T-helper 9 cell (primary cell): ENCODE measurements around the gene FALEC.

Experiments used
- DNase-seq: peaks from one replicate; pipeline ENCODE4 v3.0.0-alpha.2; 2020

Gene FALEC

DNA sequence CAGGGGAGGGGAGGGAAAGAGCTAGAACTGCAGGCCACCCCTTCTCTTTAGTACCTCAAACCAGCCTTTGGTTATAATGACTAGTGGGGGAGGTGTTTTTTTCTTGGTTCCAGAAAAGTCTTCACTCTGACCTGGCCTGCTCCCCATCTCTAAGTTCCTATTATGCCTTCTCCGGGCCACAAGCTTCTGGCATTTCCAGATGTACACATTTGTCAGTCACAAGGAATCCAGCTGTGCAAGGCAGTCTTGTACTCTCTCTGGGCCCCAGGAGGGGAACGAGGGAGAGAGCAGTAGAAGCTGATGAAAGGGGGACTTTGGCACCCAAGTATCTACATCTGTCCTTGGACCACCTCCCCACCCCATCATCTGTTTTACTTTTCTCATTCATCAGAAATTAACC lies 2.7 kb upstream of the FALEC start:
- no peak for DNase-seq

DNA sequence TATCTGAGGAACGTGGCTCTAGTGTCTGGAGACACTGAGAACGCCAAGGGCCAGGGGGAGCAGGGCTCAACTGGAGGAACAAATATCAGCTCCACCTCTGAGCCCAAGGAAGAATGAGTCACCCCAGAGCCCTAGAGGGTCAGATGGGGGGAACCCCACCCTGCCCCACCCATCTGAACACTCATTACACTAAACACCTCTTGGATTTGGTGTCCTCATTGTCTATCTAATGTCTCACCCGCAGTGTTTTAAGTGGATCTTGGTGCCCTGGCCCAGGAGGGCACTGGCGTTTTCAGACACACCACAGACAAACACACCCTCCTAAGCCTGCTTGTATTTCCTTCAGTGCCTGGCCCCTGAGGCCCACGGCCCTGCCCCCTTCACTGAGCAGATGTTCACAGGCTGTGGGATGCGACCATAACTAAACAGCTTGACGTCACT lies 2.2 kb upstream of the FALEC start:
- no peak for DNase-seq

DNA sequence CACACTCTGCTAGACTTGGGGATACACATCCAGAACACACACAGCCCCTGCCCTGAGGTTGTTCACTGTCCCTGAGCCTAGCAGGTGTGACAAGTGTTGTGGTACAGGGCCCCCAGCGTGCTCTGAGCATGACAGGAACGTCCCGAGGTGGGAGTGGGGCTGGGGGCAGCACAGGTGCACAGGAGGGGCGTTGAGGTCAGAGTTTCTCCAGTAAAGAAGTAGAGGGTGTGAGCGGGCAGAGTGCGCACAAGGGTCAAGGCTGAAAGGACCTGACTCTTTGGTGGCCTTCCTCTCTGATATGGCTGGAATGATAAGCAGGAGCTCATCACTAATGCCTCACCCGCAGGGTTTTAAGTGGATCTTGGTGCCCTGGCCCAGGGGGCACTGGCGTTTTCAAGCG lies 1.3 kb upstream of the FALEC start:
- no peak for DNase-seq

DNA sequence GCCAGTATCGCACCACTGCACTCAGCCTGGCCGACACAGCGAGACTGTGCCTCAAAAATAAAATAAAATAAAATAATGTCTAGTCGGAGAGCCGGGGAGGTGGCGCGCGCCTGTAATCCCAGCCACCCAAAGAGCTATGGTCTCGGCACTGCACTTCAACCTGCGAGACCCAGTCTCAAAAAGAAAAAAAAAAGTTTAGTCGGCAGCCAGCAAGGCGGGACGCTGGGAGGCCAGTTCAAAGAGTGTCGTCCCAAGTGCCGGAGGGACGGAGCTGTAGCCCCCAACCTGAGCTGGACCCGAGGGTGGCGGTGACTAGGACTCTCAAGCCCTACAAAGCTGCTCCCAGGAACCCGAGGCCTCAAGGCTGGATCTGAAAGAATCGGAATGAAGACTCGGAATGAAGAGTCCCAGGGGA lies 632 bp upstream of the FALEC start:
- no peak for DNase-seq

DNA sequence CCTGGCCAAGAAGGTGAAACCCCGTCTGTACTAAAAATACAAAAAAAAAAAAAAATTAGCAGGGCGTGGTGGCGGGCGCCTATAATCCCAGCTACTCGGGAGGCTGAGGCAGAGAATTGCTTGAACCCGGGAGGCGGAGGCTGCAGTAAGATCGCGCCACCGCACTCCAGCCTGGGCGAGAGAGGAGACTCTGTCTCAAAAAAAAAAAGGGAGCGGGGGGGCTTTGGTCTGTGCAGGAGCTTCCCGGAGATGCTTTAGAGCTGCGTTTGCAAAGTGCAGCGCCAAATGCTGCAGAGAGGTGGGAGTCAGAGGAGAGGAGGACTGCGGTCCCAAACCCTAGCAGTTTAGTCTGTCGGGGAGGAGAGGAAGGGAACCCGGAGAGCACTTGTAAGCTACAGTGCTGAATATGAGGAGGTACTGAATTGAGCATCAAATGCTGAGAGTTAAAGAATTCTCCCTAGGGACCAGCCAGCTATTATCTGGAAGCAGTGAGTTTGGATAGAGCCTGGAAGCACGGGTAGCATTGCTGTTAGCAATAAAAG lies 569 bp downstream of the FALEC start:
- peak; percentile 2 for DNase-seq

DNA sequence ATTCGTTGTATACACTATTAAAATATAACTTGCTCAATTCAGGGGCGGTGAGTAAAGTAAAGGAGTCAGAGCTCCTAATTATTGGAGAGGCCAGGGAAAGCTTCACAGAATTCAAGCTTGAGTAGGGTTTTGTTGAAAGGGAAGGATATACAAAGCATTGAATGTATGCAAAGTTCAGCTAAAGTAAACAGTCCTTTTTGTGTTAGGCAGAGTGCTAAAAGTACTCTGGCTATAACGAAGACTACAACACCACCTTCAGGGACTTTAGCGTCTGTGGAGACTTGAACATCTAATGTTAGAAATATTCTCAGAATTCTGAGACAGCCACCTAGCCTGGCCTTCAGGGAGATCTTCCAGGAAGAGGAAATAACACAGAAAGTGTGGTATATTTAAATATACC lies 1.1 kb downstream of the FALEC start:
- DNase-seq = no peak

DNA sequence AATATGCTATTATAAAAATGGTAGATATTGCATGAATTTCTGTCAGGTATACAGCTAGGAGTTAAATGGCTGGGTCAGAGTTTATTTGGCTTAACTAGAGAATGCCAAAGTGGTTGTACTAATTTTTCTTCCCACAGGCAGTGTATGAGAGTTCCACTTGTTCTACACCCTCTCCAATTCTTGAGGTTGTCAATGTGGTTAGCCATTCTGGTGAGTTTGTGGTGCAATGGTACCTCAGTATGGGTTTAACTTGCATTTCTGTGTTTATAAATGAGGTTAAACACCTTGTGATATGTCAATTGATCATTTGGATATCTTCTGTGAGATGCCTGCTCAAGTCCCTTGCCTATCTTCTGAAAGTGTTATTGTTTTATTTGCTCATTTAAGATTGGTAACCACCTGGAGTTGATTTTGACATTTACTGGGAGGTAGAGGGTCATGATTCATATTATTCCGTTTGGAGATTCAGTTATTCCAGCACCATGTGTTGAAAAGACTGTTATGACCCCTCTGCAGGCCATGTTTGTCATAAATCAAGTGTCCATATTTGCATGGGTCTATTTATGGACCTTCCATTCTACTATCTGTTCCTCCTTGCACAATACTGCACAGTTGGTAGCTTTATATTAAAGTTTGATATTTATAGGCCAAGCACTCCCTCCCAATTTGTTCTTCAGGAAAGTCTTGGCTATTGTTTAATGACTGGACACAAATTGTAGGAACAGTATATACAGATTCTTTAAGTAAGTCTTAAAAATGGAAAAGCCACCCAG lies 5.8 kb downstream of the FALEC start:
- no peak for DNase-seq

DNA sequence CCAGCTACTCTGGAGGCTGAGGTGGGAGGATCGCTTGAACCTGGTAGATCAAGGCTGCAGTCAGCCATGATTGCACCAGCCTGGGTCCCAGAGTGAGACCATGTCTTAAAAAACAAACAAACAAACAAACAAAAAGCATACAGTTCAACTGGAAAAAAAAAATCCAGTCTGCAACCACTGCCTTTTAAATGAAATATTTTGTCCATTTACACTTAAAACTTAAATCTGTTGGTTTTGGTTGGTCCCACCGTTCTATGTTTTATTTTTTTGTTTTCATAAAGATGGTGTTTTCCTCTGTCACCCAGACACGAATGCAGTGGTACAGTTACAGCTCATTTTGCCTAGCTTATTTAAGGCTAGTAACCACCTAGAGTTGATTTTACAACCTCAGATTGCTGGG lies 9.8 kb downstream of the FALEC start:
- no peak for DNase-seq

DNA sequence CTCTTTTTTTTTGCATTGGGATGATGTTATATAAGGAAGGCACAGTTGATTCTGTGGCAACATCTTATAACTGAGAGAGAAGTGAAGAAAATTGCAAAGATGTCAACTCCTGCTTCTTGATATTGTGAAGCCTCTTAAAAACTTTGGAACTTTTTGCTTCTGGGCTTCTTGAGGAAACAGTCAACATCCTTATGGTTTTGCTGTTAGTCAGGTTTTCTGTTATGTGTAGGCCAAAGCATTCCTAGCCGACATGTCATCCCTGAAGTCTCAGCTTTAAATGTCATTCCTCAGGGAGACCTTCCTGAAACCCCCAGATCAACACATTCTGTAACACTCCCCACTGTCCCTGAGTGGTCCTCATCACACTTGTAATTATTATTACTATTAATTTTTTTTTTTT lies 12.6 kb downstream of the FALEC start:
- no peak for DNase-seq

DNA sequence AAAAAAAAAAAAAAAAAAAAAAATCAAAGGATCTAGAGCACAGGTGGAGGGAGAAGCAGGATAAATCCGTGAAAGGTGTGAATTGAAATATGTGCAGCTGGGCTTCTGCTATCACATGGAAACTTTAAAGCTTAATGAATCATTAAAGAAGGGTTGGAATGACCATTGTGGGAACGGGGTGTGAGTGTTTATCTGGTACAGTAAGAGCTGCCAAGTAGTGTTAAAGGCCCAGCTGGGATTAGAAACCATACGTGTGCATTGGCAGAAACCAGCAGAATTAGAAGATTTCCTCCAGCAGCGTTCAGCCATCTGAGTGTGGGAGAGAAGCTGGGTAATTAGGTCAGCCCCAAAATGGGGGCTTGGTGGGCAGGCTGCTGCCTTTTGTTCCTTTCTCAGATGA lies 13.5 kb downstream of the FALEC start:
- no peak for DNase-seq

DNA sequence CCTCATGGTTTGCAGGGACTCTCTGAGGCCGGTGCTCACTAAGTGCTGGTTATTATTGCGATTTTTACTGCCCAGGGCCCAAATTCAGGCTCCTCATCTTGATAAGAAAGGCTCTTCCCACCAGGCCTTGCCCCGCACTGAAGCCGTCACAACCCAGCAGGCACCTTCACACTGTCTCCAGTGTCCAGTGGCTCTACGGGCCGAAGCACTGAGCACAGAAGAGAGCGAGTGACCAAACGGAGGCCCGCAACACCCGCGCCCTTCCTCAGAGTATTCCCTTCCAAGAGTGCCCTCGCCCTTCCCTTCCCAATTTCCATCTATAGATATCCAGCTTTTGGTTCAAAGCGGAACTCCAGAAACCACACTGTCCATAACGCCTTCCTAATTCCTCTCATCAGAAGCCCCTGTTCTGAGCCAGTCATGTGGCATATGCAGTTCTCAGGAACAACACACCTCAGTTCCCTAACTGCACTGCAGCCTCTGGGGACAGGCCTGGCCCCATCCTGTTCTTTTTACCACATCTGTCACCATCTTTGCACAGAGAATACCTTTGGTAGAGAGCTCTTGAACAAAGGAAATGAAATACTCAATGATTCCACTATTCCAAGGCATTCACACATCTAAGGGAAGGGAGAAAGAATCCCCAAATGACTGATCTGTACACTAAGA lies 15.1 kb downstream of the FALEC start:
- no peak for DNase-seq

DNA sequence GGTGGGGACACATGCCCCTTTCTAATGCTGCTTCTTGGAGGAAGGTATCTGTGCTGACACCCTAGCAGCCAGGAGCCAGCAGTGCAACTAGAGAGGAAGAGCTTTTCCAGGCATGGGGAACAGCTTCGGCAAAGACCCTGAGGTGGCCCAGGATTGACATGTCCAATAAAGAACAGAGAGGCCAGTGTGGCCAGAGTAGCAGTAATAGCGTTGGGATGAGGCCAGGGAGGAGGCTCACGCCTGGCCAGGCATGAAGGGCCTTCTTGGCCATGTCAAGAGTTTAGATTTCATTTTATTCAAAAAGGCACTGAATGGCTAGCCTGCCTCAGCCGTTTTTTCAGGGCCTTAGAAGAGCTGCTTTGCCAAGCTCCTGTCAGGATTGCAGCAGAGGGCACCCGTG lies 17.3 kb downstream of the FALEC start:
- DNase-seq = no peak

DNA sequence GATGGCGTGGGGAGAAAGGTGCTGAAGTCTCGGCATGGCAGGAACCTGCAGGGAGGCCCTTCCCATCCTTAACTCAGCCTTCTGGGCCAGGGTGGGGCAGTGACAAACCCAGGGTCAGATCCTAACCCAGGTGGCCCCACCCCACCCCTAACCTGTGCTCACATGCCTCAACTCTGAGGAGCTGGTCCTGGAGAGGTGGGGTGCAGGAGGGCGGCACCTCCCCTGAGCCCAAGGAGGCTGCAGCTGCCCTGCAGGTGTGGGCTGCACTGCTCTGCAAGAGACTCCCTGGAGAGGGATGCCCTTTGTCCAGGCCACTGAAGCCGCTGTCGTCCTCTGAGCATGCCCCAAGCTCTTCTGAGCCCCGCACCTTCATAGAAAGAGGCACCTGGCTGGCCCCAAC lies 18.4 kb downstream of the FALEC start:
- DNase-seq = no peak

DNA sequence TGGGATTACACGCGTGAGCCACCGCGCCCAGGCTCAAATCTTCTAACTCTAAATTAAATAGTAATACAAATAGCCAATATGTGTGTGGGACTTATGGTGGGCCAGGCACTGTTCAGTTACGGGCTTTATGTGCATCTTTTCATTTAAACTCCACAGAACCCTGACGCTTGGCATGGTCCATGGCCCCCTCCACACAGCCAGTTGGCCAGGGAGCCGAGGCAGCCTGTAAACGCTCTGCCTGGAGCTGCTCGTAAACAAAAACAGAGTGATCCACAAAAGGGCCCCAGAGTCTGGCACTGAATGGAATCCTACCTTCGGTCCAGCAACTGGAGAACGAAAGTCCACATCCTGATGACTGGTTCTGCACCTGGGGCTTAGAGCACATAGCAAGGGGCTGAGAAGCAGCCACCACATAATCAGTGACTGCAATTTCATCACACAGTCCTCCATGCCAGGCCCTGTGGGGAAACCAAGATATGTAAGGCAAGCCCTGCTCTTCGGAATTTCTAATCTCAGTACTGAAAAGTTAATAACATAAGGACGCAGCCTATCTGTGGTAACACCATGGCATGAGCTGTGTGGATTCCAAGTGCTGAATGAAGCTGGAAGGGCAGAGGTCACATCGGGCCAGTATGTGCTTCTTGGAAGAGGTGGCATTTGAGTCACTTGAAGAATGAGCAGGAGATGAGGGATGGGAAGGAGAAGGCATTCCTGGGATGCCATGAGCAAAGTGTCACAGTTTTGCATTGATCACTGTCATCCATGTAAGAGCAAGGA lies 20.1 kb downstream of the FALEC start:
- DNase-seq = no peak

DNA sequence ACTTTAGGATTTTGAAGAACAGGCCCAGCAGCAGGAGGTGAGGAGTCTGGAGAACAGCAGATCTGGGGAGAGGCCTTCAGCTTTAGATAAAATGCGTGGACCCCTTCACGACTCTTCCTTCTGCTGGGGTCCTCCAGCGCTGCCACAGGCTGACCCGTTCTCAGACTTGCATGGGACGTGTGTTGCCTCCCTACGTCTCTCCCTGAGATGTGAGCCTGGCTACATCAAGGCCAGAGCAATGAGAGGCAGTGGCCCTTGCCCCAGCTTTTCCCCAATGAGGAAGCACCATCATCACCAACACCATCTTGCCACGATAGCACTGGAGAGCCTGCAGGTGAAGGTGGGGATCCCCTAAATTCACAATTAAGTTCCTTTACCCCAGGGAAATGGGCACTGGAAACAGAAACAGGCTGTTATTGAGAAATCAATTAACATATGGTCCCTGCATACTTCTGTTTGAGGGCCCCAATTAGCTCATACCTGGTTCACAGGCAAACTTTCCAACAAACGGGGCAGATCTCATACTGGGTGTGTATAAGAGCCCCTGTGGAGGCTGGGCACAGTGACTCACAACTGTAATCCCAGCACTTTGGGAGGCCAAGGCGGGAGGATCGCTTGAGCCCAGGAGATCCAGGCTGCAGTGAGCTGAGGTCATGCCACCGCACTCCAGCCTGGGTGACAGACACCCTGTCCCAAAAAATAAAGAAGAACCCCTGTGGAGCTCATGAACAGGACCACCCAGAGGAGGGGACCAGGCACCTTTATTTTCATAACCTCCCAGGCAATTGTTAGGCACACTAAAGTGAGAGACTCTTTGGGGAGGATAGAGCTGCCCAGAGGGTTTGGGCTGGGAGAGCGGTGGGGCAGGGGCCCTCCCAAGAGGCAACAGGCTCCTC lies 21.5 kb downstream of the FALEC start:
- DNase-seq = no peak

DNA sequence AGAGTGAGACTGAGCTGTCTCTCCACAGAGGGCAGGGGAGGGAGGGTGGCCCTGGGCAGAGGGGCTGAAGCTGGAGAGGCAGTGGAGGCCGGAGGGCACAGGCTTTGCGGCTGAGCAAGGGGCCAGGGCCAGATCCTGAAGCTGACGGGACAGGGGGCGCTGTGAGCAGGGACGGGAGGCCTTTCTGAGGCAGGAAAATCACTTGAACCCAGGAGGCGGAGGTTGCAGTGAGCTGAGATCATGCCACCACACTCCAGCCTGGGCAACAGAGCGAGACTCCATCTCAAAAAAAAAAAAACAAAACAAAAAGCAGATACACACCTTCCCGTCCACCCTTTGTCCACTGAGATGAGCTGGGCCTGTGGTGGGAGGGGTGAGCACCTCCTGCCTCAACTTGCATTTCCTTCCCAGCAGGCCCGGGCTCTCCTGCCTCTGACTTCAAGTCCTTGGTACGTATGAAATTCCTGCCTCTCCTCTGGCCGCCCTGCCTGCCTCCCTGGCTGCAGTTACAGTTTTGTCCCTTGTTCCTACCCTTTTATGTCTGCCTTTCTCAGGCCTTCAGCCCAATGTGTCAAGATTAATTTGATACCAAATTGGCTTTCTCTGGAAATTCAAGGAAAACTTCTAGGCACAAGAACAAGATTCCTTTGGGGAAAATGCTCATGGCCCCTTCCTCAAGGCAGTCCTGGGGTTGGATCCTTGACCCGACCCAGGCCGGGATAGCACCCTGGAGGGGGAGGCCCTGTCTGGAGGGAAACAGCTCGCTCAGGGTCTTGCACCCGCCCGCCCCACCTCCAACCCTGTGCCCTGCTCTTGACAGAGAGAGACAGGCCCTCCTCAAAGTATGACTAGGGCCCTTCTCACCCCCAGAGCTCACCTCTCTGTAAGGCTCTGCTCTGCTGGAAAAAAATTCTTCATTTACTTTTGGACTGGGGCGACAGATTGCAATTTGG lies 22.5 kb downstream of the FALEC start:
- no peak for DNase-seq

DNA sequence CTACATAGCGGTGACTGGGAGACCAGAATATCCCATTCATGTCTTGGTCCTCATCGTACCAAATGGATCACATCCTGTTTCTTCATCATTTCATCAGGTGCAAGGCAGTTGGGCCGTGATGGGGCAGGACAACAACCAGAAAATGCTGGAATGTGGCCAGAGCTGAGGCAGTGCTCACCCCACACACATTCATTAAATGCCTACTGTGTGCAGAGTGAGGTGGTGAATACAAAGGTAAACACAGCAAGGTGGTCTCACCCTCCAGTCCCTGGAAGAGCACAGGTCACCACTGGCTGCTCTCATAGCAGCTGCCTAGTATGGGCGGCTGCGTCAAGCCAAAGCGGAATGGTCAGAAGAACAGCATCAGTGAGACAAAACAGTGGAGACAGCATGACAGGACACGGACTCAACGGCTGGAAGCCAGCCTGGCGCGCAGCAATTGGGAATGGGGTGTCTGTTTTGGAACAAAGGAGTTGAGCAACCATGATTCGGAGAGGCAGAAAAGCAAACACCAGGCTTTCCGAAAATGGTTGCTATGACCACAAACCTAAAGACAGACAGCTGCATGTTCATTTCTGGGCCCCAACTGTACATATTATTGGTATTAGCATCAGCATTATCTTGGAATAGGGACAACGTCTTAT lies 28.1 kb downstream of the FALEC start:
- DNase-seq = no peak

DNA sequence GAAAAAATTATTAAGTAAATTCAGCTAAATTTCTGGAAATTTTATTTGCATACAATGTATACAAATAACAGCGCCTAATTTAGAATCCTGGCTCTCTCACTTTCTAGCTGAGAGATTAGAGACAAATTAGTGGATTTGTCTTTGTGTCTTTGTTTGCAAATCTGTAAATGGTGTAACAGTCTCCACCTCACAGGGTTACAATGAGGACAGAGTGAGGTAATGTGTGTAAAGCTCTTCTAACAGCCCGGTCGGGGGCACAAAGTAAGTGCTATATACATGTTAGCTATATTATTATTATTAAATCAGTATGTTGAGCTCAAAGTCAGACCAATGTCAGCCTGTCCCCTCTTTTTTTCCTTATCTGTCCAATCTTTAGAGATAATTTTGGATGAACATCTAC lies 28.7 kb downstream of the FALEC start:
- no peak for DNase-seq

DNA sequence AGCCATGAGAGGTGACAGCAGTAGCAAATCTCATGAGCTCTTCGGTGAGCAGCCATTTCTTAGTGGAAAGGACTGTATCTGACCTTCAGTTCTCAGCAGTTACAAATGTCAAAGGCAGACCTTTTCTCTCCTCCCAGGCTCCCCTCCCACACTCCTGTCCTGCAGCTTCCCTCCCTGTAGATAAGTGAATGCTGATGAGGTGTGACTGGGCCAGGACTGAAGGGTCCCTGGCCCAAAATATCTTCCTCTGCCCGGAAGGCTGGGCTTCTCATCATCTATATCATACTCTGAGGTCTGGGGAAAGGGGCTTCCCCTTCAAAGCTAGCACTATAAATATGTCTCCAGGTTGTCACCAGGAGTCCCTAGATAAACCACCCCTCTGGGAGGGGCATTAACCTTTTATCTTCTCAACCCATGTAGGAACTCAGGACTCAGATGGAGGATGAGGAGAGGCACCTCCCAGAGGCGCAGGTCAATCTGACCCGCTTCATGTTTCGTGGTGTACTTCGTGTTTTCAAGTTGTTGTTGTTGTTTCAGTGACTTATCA lies 30.0 kb downstream of the FALEC start:
- DNase-seq = no peak

DNA sequence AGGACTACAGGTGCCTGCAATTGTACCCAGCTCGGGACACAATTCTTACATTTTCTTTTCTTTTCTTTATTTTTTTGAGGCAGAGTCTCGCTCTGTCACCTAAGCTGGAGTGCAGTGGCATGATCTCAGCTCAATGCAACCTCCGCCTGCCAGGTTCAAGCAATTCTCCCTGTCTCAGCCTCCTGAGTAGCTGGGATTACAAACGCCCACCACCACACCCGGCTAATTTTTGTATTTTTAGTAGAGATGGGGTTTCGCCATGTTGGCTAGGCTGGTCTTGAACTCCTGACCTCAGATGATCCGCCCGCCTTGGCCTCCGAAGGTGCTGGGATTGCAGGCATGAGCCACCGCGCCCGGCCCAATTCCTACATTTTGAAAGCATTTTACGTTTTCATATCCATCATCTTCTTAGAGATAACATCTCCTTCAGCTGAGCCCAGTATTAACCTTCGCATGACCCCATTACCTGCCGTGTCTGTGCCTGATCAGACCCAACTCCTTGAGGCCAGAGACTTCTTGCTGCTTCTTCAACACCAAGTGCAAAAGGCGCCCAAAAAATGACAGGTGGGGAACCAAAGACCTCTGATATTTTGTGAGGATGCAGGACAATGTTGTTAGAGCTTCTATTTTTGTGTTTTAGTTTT lies 30.9 kb downstream of the FALEC start:
- DNase-seq = no peak
